K562 (cell line): ENCODE measurements around the gene ATXN7. TPM values are rescaled to one million over a fixed set of nuclear protein-coding genes. Genes with fewer than 3 reads are reported as not detected.
A peak's percentile ranks its signal among the peaks of the same experiment; 100 is the strongest.

Experiments used
- EGR1 ChIP-seq: fragments of 450-650 bp; conservative IDR thresholded peaks from 2 replicates; pipeline ENCODE4 v1.6.1; 2017; ENCODE audit warnings: mild to moderate bottlenecking
- HDAC8 ChIP-seq: fragments of 450-650 bp; IDR thresholded peaks from 2 replicates; pipeline ENCODE4 v1.6.1; 2016; ENCODE audit warnings: mild to moderate bottlenecking, missing genetic modification characterization, moderate library complexity, missing compliant biosample characterization
- NFE2 ChIP-seq: IDR thresholded peaks from 2 replicates; pipeline ENCODE4 v1.6.1; 2014; ENCODE audit warnings: antibody characterized with exemption, low read depth
- NFE2L1 ChIP-seq: fragments of 450-650 bp; IDR thresholded peaks from 2 replicates; pipeline ENCODE4 v1.6.1; 2016; ENCODE audit warnings: missing genetic modification characterization, low read depth, mild to moderate bottlenecking, missing compliant biosample characterization, moderate library complexity, borderline replicate concordance
- NRF1 ChIP-seq, 2 experiments: fragments of 450-650 bp; IDR thresholded peaks in 1 of 2; conservative IDR thresholded peaks in 1 of 2; 2 replicates each; pipeline ENCODE4 v1.6.1; 2014; ENCODE audit warnings: mild to moderate bottlenecking in 2 of 2
- POLR3G ChIP-seq: IDR thresholded peaks from 2 replicates; pipeline ENCODE4 v1.6.1; 2011; ENCODE audit not compliant: insufficient read length, insufficient replicate concordance; ENCODE audit errors: extremely low read depth
- PYGO2 ChIP-seq: fragments of 450-650 bp; IDR thresholded peaks from 2 replicates; pipeline ENCODE4 v1.6.1; 2016; ENCODE audit warnings: mild to moderate bottlenecking, missing genetic modification characterization, moderate library complexity, missing compliant biosample characterization
- ZFP36 ChIP-seq: fragments of 150-350 bp; IDR thresholded peaks from 2 replicates; pipeline ENCODE4 v1.6.1; 2018; ENCODE audit warnings: low read length, low read depth; ENCODE audit not compliant: partially characterized antibody
- ZNF57 ChIP-seq: fragments of 450-650 bp; formaldehyde crosslinking; IDR thresholded peaks from 2 replicates; pipeline ENCODE4 v1.4.0; 2020; ENCODE audit warnings: mild to moderate bottlenecking, moderate library complexity
- ZNF75A ChIP-seq: fragments of 450-650 bp; formaldehyde crosslinking; IDR thresholded peaks from 2 replicates; pipeline ENCODE4 v1.4.0; 2020; ENCODE audit warnings: mild to moderate bottlenecking
- polyA plus RNA-seq, 8 experiments: library from polyadenylated mRNA; depleted of rRNA in 4 of 8; stranded (reverse) in 5 of 8; unstranded in 3 of 8; fragments of >200 nt; fragmentation: Nextera tagmentation in 2 of 8; fragmentation: Illumina TruSeq in 1 of 8; extraction: Ambion mirVana in 2 of 8; extraction: Trizol in 1 of 8; gene quantifications; 2 replicates each; pipeline versions ENCODE4 v1.2.1 to v1.2.3, GENCODE V29; 2011 to 2014; ENCODE audit warnings: inconsistent platforms in 1 of 8, missing spikeins in 1 of 8
- total RNA-seq, 7 experiments: library from RNA; depleted of rRNA in 6 of 7; stranded (reverse); fragments of >200 nt in 6 of 7; fragmentation: Illumina TruSeq in 2 of 7; extraction: Trizol in 2 of 7; gene quantifications; 2 replicates each; pipeline versions ENCODE4 v1.2.1 to v1.2.3, GENCODE V29; 2011 to 2021; ENCODE audit warnings: low replicate concordance in 1 of 7
- TF ChIP-seq, protein P1 (sequence below): sonication (generic); formaldehyde crosslinking; IDR thresholded peaks from 2 replicates; pipeline ENCODE4 v1.8.0; 2022; ENCODE audit warnings: mild to moderate bottlenecking, missing genetic modification reagents
- TF ChIP-seq, protein P2 (sequence below): fragments of 450-650 bp; formaldehyde crosslinking; IDR thresholded peaks from 2 replicates; pipeline ENCODE4 v1.4.0; 2022; ENCODE audit warnings: missing genetic modification characterization
- TF ChIP-seq, protein P3 (sequence below): fragments of 250-450 bp; sonication (Bioruptor Pico); IDR thresholded peaks from 2 replicates; pipeline ENCODE4 v1.5.0; 2021; ENCODE audit warnings: mild to moderate bottlenecking, borderline replicate concordance
- TF ChIP-seq, protein P4 (sequence below): sonication (generic); formaldehyde crosslinking; IDR thresholded peaks from 2 replicates; pipeline ENCODE4 v1.8.1; 2023; ENCODE audit warnings: mild to moderate bottlenecking, missing genetic modification reagents
- TF ChIP-seq, protein P5 (sequence below): sonication (generic); formaldehyde crosslinking; IDR thresholded peaks from 2 replicates; pipeline ENCODE4 v1.8.0; 2022; ENCODE audit warnings: mild to moderate bottlenecking, missing genetic modification reagents

Gene ATXN7
- total and polyA plus RNA-seq, 9 of the 15 experiments (the other 6 are each of a cell fraction or from before 2014, with no cell fraction given), result 0.41 to 9.2 (median 6.7) TPM

DNA sequence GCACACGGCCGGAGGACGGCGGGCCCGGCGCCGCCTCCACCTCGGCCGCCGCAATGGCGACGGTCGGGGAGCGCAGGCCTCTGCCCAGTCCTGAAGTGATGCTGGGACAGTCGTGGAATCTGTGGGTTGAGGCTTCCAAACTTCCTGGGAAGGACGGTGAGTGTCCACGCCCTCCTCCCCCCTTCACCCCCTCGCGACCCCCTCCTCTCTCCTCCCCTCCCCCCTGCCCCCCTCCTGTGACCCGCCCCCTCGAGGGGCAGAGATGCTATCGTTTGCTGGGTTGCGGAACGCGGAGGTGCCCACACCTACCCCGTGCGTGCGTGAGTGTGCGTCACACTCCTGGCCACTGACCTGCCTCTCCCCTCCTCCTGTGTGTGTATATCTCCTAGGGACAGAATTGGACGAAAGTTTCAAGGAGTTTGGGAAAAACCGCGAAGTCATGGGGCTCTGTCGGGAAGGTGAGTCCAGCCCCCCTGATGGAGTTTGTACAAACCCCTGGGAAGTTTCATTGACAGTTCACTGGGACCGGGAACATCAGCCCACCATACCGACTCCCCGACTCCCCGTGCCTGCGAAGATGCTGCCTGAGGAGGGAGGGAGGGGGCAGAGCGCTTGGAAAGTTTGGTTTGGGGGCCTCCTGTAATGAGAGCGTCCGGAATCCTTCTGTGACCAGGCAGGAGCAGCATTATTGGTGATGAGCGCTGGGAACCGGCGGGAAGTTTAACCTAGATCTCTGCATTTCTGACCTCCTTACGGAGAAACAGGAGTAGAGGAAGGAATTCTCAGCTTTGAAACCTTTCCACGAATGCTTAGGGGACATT is 49.3 kb downstream of the ATXN7 start (continued):
- TF ChIP-seq, protein P1, sequence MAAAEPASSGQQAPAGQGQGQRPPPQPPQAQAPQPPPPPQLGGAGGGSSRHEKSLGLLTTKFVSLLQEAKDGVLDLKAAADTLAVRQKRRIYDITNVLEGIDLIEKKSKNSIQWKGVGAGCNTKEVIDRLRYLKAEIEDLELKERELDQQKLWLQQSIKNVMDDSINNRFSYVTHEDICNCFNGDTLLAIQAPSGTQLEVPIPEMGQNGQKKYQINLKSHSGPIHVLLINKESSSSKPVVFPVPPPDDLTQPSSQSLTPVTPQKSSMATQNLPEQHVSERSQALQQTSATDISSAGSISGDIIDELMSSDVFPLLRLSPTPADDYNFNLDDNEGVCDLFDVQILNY (CRISPR knock-in tag), result no peak
- TF ChIP-seq, protein P2, sequence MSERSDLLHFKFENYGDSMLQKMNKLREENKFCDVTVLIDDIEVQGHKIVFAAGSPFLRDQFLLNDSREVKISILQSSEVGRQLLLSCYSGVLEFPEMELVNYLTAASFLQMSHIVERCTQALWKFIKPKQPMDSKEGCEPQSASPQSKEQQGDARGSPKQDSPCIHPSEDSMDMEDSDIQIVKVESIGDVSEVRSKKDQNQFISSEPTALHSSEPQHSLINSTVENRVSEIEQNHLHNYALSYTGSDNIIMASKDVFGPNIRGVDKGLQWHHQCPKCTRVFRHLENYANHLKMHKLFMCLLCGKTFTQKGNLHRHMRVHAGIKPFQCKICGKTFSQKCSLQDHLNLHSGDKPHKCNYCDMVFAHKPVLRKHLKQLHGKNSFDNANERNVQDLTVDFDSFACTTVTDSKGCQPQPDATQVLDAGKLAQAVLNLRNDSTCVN, result no peak
- TF ChIP-seq PYGO2 (tag), result no peak
- 0 out of 2 replicates have a peak, but pooled peaks have one; percentile 10 for TF ChIP-seq NFE2
- no peak for TF ChIP-seq POLR3G
- TF ChIP-seq HDAC8 (tag), result no peak
- TF ChIP-seq EGR1, result no peak
- TF ChIP-seq ZFP36, result no peak
- TF ChIP-seq ZNF75A (CRISPR knock-in tag), result no peak
- TF ChIP-seq, protein P3, sequence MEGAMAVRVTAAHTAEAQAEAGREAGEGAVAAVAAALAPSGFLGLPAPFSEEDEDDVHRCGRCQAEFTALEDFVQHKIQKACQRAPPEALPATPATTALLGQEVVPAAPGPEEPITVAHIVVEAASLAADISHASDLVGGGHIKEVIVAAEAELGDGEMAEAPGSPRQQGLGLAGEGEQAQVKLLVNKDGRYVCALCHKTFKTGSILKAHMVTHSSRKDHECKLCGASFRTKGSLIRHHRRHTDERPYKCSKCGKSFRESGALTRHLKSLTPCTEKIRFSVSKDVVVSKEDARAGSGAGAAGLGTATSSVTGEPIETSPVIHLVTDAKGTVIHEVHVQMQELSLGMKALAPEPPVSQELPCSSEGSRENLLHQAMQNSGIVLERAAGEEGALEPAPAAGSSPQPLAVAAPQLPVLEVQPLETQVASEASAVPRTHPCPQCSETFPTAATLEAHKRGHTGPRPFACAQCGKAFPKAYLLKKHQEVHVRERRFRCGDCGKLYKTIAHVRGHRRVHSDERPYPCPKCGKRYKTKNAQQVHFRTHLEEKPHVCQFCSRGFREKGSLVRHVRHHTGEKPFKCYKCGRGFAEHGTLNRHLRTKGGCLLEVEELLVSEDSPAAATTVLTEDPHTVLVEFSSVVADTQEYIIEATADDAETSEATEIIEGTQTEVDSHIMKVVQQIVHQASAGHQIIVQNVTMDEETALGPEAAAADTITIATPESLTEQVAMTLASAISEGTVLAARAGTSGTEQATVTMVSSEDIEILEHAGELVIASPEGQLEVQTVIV (CRISPR knock-in tag), result no peak
- TF ChIP-seq, protein P4, sequence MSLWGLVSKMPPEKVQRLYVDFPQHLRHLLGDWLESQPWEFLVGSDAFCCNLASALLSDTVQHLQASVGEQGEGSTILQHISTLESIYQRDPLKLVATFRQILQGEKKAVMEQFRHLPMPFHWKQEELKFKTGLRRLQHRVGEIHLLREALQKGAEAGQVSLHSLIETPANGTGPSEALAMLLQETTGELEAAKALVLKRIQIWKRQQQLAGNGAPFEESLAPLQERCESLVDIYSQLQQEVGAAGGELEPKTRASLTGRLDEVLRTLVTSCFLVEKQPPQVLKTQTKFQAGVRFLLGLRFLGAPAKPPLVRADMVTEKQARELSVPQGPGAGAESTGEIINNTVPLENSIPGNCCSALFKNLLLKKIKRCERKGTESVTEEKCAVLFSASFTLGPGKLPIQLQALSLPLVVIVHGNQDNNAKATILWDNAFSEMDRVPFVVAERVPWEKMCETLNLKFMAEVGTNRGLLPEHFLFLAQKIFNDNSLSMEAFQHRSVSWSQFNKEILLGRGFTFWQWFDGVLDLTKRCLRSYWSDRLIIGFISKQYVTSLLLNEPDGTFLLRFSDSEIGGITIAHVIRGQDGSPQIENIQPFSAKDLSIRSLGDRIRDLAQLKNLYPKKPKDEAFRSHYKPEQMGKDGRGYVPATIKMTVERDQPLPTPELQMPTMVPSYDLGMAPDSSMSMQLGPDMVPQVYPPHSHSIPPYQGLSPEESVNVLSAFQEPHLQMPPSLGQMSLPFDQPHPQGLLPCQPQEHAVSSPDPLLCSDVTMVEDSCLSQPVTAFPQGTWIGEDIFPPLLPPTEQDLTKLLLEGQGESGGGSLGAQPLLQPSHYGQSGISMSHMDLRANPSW (CRISPR knock-in tag), result no peak
- no peak for TF ChIP-seq ZNF57 (CRISPR knock-in tag)
- no peak for TF ChIP-seq NRF1 (conservative IDR thresholded peaks at IDR 0.05 in 1 of 2, IDR thresholded peaks at IDR 0.05 in 1 of 2)
- TF ChIP-seq NFE2L1 (tag), result no peak
- TF ChIP-seq, protein P5, sequence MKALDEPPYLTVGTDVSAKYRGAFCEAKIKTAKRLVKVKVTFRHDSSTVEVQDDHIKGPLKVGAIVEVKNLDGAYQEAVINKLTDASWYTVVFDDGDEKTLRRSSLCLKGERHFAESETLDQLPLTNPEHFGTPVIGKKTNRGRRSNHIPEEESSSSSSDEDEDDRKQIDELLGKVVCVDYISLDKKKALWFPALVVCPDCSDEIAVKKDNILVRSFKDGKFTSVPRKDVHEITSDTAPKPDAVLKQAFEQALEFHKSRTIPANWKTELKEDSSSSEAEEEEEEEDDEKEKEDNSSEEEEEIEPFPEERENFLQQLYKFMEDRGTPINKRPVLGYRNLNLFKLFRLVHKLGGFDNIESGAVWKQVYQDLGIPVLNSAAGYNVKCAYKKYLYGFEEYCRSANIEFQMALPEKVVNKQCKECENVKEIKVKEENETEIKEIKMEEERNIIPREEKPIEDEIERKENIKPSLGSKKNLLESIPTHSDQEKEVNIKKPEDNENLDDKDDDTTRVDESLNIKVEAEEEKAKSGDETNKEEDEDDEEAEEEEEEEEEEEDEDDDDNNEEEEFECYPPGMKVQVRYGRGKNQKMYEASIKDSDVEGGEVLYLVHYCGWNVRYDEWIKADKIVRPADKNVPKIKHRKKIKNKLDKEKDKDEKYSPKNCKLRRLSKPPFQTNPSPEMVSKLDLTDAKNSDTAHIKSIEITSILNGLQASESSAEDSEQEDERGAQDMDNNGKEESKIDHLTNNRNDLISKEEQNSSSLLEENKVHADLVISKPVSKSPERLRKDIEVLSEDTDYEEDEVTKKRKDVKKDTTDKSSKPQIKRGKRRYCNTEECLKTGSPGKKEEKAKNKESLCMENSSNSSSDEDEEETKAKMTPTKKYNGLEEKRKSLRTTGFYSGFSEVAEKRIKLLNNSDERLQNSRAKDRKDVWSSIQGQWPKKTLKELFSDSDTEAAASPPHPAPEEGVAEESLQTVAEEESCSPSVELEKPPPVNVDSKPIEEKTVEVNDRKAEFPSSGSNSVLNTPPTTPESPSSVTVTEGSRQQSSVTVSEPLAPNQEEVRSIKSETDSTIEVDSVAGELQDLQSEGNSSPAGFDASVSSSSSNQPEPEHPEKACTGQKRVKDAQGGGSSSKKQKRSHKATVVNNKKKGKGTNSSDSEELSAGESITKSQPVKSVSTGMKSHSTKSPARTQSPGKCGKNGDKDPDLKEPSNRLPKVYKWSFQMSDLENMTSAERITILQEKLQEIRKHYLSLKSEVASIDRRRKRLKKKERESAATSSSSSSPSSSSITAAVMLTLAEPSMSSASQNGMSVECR, result no peak
